Mesenchymal stem cell (in vitro differentiated cells and primary cell): ENCODE data around the gene GPER1.
A peak's percentile ranks its signal among the peaks of the same experiment; 100 is the strongest.

ENCODE experiments used
- DNase-seq: peaks from one replicate; pipeline ENCODE4 v3.0.0-alpha.2; 2013
- H2AFZ ChIP-seq: one replicate; pipeline ENCODE4 v1.6.1; 2013; ENCODE audit warnings: low read depth, mild to moderate bottlenecking, control low read depth, inconsistent platforms, low read length, moderate library complexity
- H2AK5ac ChIP-seq: 2 replicates; pipeline ENCODE4 v1.6.1; 2013; ENCODE audit warnings: low read length, moderate library complexity, mild to moderate bottlenecking, inconsistent platforms; ENCODE audit not compliant: severe bottlenecking
- H2BK120ac ChIP-seq: one replicate; pipeline ENCODE4 v1.6.1; 2013; ENCODE audit warnings: low read depth, mild to moderate bottlenecking, inconsistent platforms, low read length, moderate library complexity
- H2BK12ac ChIP-seq, 2 experiments: one replicate each; pipeline ENCODE4 v1.6.1; 2013; ENCODE audit warnings: inconsistent platforms in 2 of 2, low read length in 2 of 2, mild to moderate bottlenecking in 2 of 2, moderate library complexity in 2 of 2, control low read depth in 1 of 2
- H2BK15ac ChIP-seq: one replicate; pipeline ENCODE4 v1.6.1; 2013; ENCODE audit warnings: mild to moderate bottlenecking, low read depth, inconsistent platforms; ENCODE audit not compliant: poor library complexity, severe bottlenecking
- H2BK5ac ChIP-seq: 2 replicates; pipeline ENCODE4 v1.6.1; 2013; ENCODE audit warnings: low read depth, mild to moderate bottlenecking, low read length, control low read depth, inconsistent platforms; ENCODE audit not compliant: poor library complexity, severe bottlenecking
- H3K14ac ChIP-seq, 2 experiments: one replicate each; pipeline ENCODE4 v1.6.1; 2013; ENCODE audit warnings: inconsistent platforms in 2 of 2, low read length in 2 of 2, control low read depth in 1 of 2, mild to moderate bottlenecking in 1 of 2, moderate library complexity in 1 of 2
- H3K18ac ChIP-seq, 2 experiments: one replicate each; pipeline ENCODE4 v1.6.1; 2013; ENCODE audit warnings: inconsistent platforms in 2 of 2, low read length in 2 of 2, control low read depth in 1 of 2, low read depth in 1 of 2, mild to moderate bottlenecking in 1 of 2
- H3K23ac ChIP-seq, 2 experiments: one replicate each; pipeline ENCODE4 v1.6.1; 2013; ENCODE audit warnings: inconsistent platforms in 2 of 2, low read length in 2 of 2, mild to moderate bottlenecking in 2 of 2, moderate library complexity in 2 of 2, control low read depth in 1 of 2
- H3K27ac ChIP-seq: 2 replicates; pipeline ENCODE4 v1.5.1; 2013; ENCODE audit warnings: mild to moderate bottlenecking, moderate library complexity, low read length, control low read depth, inconsistent platforms; ENCODE audit not compliant: poor library complexity, severe bottlenecking
- H3K27me3 ChIP-seq, 2 experiments: 2 replicates each; pipeline versions ENCODE4 v1.6.1 to v1.7.0; 2013; ENCODE audit warnings: low read length in 2 of 2, mild to moderate bottlenecking in 2 of 2, moderate library complexity in 2 of 2, control low read depth in 1 of 2, inconsistent platforms in 1 of 2; ENCODE audit not compliant: control insufficient read depth in 1 of 2, insufficient read depth in 1 of 2
- H3K36me3 ChIP-seq, 2 experiments: 2 replicates each; pipeline versions ENCODE4 v1.6.1 to v1.7.0; 2013; ENCODE audit warnings: low read length in 2 of 2, control low read depth in 1 of 2, inconsistent platforms in 1 of 2, low read depth in 1 of 2, mild to moderate bottlenecking in 1 of 2; ENCODE audit not compliant: insufficient read depth in 2 of 2, control insufficient read depth in 1 of 2
- H3K4ac ChIP-seq, 2 experiments: one replicate each; pipeline ENCODE4 v1.6.1; 2013; ENCODE audit warnings: inconsistent platforms in 2 of 2, low read length in 2 of 2, mild to moderate bottlenecking in 2 of 2, moderate library complexity in 2 of 2, control low read depth in 1 of 2, low read depth in 1 of 2
- H3K4me1 ChIP-seq: 2 replicates; pipeline ENCODE4 v1.6.1; 2013; ENCODE audit warnings: low read depth, low read length, control low read depth; ENCODE audit not compliant: control insufficient read depth, insufficient read depth
- H3K4me2 ChIP-seq: 2 replicates; pipeline ENCODE4 v1.6.1; 2013; ENCODE audit warnings: low read length, mild to moderate bottlenecking, inconsistent platforms; ENCODE audit not compliant: poor library complexity, severe bottlenecking
- H3K4me3 ChIP-seq, 2 experiments: 2 replicates each; pipeline versions ENCODE4 v1.5.1 to v1.7.0; 2013; ENCODE audit warnings: low read length in 2 of 2, mild to moderate bottlenecking in 2 of 2, control low read depth in 1 of 2, low read depth in 1 of 2; ENCODE audit not compliant: insufficient read depth in 1 of 2
- H3K79me1 ChIP-seq: replicated peaks from 2 replicates; pipeline ENCODE4 v1.6.1; 2013; ENCODE audit warnings: mild to moderate bottlenecking, control low read depth, low read length, inconsistent platforms; ENCODE audit not compliant: poor library complexity, severe bottlenecking
- H3K9ac ChIP-seq: 2 replicates; pipeline ENCODE4 v1.7.0; 2013; ENCODE audit warnings: mild to moderate bottlenecking, low read length, moderate library complexity
- H3K9me3 ChIP-seq: 2 replicates; pipeline ENCODE4 v1.7.0; 2013; ENCODE audit warnings: mild to moderate bottlenecking, low read length; ENCODE audit not compliant: control insufficient read depth
- H4K8ac ChIP-seq: one replicate; pipeline ENCODE4 v1.6.1; 2013; ENCODE audit warnings: inconsistent platforms, mild to moderate bottlenecking, low read length, moderate library complexity
- H4K91ac ChIP-seq: one replicate; pipeline ENCODE4 v1.6.1; 2013; ENCODE audit warnings: mild to moderate bottlenecking, low read length, inconsistent platforms
- WGBS: methylation state at CpG from one replicate; pipeline ENCODE4 v1.1.7; 2013; ENCODE audit warnings: mixed read lengths; 5-methylcytosine and 5-hydroxymethylcytosine counted together

The GPER1 gene

DNA sequence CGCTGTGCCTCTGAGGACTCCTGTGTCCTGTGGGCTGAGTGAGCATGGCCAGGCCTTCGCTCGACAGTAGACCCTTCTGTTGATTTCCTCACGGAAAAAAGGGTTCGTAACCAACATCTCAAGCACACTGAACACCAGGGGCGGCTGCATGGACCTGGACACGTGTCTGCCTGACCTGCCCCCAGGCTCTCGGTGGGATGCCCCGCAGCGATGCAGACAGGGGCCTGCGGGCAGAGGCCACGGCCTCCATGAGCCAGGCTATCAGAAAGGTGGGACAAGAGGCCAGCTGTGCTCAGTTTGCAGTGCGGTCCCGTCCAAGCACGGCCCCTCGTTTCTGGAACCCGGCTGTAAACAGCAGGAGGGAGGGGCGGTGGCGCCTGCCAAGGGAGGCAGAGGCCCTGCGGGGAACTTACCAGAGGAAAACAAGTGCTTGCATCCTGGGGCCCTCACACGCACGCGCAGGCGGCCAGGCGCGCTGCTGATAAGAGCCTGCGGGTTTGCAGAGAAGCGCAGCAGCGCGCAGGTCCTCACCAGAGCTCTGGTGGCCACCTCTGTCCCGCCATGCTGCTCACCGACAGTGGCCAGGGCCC lies 33.0 kb upstream of the GPER1 start:
- Histone ChIP-seq H3K36me3 (peaks cover 0 to 52% of the 10 kb centered on the region in 2 experiments), H2AK5ac (no peak overlapping the region), H3K14ac (no peak overlapping the region), H2BK15ac (no peak overlapping the region), H3K27me3 (no peaks in the 10 kb centered on the region), H3K18ac (no peak overlapping the region), H3K23ac (no peak overlapping the region), H2AFZ (no peak overlapping the region), H4K91ac (no peak overlapping the region), H3K79me1 (peaks cover 29% of the 10 kb centered on the region), H3K4me2 (peak overlapping the region; percentile 15), H3K9ac (peak overlapping the region; percentile 36), H3K27ac (no peak overlapping the region), H2BK12ac (no peak overlapping the region), H3K4ac (no peak overlapping the region), H3K4me3 (no peak overlapping the region), H3K4me1 (peaks cover 51% of the 10 kb centered on the region), H2BK5ac (no peak overlapping the region), H4K8ac (no peak overlapping the region), H2BK120ac (no peak overlapping the region), H3K9me3 (no peaks in the 10 kb centered on the region)
- DNase-seq = no peak
- 79% methylated on average over 32 of the region's 32 CpGs for WGBS

DNA sequence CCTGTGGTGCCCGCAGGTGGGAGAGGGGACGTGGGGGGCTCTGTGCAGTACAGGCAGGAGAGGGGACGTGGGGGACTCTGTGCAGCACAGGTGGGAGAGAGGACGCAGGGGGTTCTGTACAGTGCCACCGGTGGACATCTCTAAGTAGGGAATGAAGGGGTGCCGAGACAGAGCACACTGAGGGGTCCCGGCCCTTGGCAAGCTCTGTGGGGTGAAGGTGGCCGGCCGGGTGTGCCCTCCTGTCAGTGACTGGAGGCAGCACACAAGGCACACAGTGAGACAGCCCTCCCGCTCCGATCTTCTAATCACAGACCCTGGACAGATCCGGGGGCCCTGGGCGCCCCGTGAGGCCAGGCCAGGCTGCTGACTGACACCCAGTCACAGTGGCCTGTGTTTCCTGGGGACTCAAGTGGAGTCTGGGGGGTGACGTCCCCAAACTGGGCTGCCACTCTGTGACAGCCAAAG lies 32.4 kb upstream of the GPER1 start:
- no peak overlapping the region for H2AK5ac ChIP-seq
- no peak overlapping the region for H4K8ac ChIP-seq
- no peak overlapping the region for H3K23ac ChIP-seq
- peaks cover 0 to 46% of the 10 kb centered on the region in 2 experiments for H3K36me3 ChIP-seq
- H4K91ac ChIP-seq = no peak overlapping the region
- no peaks in the 10 kb centered on the region for H3K9me3 ChIP-seq
- no peaks in the 10 kb centered on the region for H3K27me3 ChIP-seq
- H2BK15ac ChIP-seq = no peak overlapping the region
- no peak overlapping the region for H2AFZ ChIP-seq
- no peak overlapping the region for H2BK120ac ChIP-seq
- DNase-seq = no peak
- no peak overlapping the region for H3K4me3 ChIP-seq
- H3K79me1 ChIP-seq = peaks cover 28% of the 10 kb centered on the region
- H3K4me2 ChIP-seq = no peak overlapping the region
- no peak overlapping the region for H2BK5ac ChIP-seq
- peaks cover 56% of the 10 kb centered on the region for H3K4me1 ChIP-seq
- H3K9ac ChIP-seq = no peak overlapping the region
- 93% methylated on average over 15 of the region's 15 CpGs for WGBS
- H2BK12ac ChIP-seq = no peak overlapping the region
- no peak overlapping the region for H3K18ac ChIP-seq
- H3K4ac ChIP-seq = no peak overlapping the region
- H3K27ac ChIP-seq = no peak overlapping the region
- H3K14ac ChIP-seq = no peak overlapping the region

DNA sequence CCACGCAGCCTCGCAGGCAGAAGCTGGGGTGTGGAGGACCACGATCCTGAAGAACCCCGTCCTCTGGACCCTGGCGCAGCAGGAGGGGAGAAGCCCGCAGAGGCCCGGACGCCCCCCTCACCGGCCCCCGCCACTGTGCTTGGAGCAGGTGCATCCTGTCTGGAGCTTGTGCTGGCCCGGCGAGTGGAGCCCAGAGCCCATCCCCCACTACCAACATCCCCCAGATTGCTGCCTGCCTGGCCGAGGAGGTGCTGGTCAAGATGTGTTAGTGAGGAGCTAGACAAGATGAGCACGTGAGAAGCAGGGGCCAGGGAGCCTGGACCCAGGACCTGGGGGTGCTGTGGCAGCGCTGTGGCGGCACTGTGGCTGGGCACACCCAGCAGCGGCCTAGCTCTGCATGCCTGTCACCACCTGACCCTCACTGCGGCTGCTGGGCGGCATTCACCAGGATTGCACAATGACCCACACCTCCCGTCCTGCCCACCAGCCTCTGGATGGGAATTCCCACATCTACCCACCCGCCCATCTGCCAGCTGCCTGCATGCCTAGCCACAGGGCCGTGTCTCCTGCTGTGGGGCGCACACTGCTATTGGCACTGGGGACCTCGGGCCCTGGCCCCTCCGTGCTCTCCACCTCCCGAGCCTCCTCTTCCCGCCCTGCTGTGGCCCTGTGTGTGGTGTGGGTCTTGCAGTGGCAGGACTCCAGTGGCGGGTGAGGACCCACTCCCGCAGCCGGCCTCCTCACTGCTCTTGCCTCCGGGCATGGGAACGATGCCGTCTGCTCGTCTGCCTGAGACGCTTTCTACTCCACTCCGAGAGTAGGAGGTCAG lies 31.7 kb upstream of the GPER1 start:
- Histone ChIP-seq H3K23ac (no peak overlapping the region), H3K27me3 (no peaks in the 10 kb centered on the region), H2AK5ac (no peak overlapping the region), H2BK120ac (no peak overlapping the region), H2BK5ac (no peak overlapping the region), H3K9me3 (no peaks in the 10 kb centered on the region), H3K14ac (no peak overlapping the region), H3K9ac (no peak overlapping the region), H3K27ac (no peak overlapping the region), H3K4me3 (no peak overlapping the region), H2AFZ (no peak overlapping the region), H3K4me1 (peaks cover 60% of the 10 kb centered on the region), H3K4ac (no peak overlapping the region), H2BK15ac (no peak overlapping the region), H3K18ac (no peak overlapping the region), H4K91ac (no peak overlapping the region), H4K8ac (no peak overlapping the region), H2BK12ac (no peak overlapping the region), H3K36me3 (peaks cover 0 to 40% of the 10 kb centered on the region in 2 experiments), H3K79me1 (peaks cover 32% of the 10 kb centered on the region), H3K4me2 (no peak overlapping the region)
- no peak for DNase-seq
- 92% methylated on average over 29 of the region's 36 CpGs for WGBS

DNA sequence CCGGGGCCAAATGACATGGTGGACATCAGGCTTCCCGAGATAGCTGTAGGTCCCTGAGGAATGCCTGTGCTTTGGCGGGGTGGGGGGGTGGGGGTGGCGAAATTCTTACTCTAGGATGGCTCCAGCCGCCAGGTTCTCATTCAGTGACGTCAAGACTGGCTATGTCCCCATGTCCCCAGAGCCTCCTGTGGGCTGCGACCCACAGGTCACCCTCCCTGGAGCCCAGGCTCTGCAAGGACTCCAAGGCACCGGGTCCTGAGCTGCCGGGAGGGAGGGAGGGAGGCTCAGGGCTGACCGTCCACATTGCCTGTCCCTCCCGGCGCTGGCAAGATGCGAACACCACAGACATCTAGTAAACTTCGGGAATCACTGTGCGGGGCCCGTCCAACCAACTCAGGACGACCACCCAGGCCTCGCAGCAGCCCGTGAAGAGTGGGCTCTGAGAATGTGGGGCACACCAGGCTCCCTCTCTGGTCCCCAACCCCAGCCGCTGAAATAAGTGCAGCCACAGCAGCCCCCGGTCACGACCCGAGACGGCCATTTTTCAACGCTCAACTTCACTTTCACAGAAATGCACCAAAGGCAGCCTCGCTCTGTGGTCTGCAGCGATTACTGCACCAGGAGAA lies 31.0 kb upstream of the GPER1 start:
- WGBS = 95% methylated on average over 27 of the region's 27 CpGs
- Histone ChIP-seq H2BK12ac (no peak overlapping the region), H3K79me1 (peaks cover 30% of the 10 kb centered on the region), H2BK120ac (no peak overlapping the region), H3K14ac (no peak overlapping the region), H3K4ac (no peak overlapping the region), H3K27ac (no peak overlapping the region), H3K27me3 (no peaks in the 10 kb centered on the region), H3K18ac (no peak overlapping the region), H4K8ac (no peak overlapping the region), H3K4me3 (no peak overlapping the region), H2BK15ac (no peak overlapping the region), H3K4me1 (peaks cover 60% of the 10 kb centered on the region), H3K23ac (no peak overlapping the region), H3K36me3 (peaks cover 0 to 37% of the 10 kb centered on the region in 2 experiments), H2AFZ (no peak overlapping the region), H3K9ac (no peak overlapping the region), H3K9me3 (no peaks in the 10 kb centered on the region), H2AK5ac (no peak overlapping the region), H3K4me2 (no peak overlapping the region), H4K91ac (no peak overlapping the region), H2BK5ac (no peak overlapping the region)
- no peak for DNase-seq
